GM12873 (cell line): ENCODE results near the gene PRF1.

Experiments used
- CTCF ChIP-seq: IDR thresholded peaks from 2 replicates; pipeline ENCODE4 v1.5.1; 2012; ENCODE audit warnings: low read depth, mild to moderate bottlenecking, moderate library complexity, low read length, control low read depth; ENCODE audit not compliant: insufficient read depth; ENCODE audit errors: missing control alignments

Gene PRF1

GRCh38 chr10:70575486-70575873, 27.1 kb downstream of the PRF1 start:
- TF ChIP-seq CTCF, result no peak

GRCh38 chr10:70573599-70574506, 28.7 kb downstream of the PRF1 start:
- no peak for TF ChIP-seq CTCF

GRCh38 chr10:70571636-70572439, 30.7 kb downstream of the PRF1 start:
- TF ChIP-seq CTCF, result no peak

- no peak for TF ChIP-seq CTCF
Measured at GRCh38 chr10:70571236-70571635, 31.3 kb downstream of the PRF1 start.

- TF ChIP-seq CTCF, result no peak
Measured at GRCh38 chr10:70568781-70569495, 33.6 kb downstream of the PRF1 start.

- TF ChIP-seq CTCF, result no peak
Measured at GRCh38 chr10:70568113-70568512, 34.4 kb downstream of the PRF1 start.

GRCh38 chr10:70567603-70568002, 34.9 kb downstream of the PRF1 start:
- TF ChIP-seq CTCF, result no peak
